SK-N-SH (cell line): ENCODE results near the gene GPR183.

Experiments
- CTCF ChIP-seq: fragments of 200-600 bp; sonication (generic); IDR thresholded peaks from 2 replicates; pipeline ENCODE4 v1.6.1; 2017; ENCODE audit warnings: antibody characterized with exemption, mild to moderate bottlenecking, moderate library complexity
- RAD21 ChIP-seq: IDR thresholded peaks from 2 replicates; pipeline ENCODE4 v1.6.1; 2012; ENCODE audit warnings: mild to moderate bottlenecking, low read length
- TF ChIP-seq, protein P1 (sequence below): fragments of 150-350 bp; IDR thresholded peaks from 2 replicates; pipeline ENCODE4 v1.6.1; 2017; ENCODE audit warnings: antibody characterized with exemption, low read length, low read depth, borderline replicate concordance
- TF ChIP-seq, protein P2 (sequence below): IDR thresholded peaks from 2 replicates; pipeline ENCODE4 v1.6.1; 2012; ENCODE audit warnings: mild to moderate bottlenecking, low read depth, low read length, moderate library complexity

GRCh38 chr13:99305158-99305557 is 2.0 kb downstream of the GPR183 start:
- no peak for TF ChIP-seq CTCF
- TF ChIP-seq, protein P1, sequence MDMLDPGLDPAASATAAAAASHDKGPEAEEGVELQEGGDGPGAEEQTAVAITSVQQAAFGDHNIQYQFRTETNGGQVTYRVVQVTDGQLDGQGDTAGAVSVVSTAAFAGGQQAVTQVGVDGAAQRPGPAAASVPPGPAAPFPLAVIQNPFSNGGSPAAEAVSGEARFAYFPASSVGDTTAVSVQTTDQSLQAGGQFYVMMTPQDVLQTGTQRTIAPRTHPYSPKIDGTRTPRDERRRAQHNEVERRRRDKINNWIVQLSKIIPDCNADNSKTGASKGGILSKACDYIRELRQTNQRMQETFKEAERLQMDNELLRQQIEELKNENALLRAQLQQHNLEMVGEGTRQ: no peak
- no peak for TF ChIP-seq RAD21
- TF ChIP-seq, protein P2, sequence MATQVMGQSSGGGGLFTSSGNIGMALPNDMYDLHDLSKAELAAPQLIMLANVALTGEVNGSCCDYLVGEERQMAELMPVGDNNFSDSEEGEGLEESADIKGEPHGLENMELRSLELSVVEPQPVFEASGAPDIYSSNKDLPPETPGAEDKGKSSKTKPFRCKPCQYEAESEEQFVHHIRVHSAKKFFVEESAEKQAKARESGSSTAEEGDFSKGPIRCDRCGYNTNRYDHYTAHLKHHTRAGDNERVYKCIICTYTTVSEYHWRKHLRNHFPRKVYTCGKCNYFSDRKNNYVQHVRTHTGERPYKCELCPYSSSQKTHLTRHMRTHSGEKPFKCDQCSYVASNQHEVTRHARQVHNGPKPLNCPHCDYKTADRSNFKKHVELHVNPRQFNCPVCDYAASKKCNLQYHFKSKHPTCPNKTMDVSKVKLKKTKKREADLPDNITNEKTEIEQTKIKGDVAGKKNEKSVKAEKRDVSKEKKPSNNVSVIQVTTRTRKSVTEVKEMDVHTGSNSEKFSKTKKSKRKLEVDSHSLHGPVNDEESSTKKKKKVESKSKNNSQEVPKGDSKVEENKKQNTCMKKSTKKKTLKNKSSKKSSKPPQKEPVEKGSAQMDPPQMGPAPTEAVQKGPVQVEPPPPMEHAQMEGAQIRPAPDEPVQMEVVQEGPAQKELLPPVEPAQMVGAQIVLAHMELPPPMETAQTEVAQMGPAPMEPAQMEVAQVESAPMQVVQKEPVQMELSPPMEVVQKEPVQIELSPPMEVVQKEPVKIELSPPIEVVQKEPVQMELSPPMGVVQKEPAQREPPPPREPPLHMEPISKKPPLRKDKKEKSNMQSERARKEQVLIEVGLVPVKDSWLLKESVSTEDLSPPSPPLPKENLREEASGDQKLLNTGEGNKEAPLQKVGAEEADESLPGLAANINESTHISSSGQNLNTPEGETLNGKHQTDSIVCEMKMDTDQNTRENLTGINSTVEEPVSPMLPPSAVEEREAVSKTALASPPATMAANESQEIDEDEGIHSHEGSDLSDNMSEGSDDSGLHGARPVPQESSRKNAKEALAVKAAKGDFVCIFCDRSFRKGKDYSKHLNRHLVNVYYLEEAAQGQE: no peak
